ENCODE data around the gene TNFAIP8. TPM values are rescaled to one million over a fixed set of nuclear protein-coding genes. Genes with fewer than 3 reads are reported as not detected.

TNFAIP8 gene
- total RNA-seq, 1 donor from 2014 or later = 34.4 TPM

GRCh38 chr5:119359737-119360413 lies 4.1 kb downstream of the TNFAIP8 start:
- TF ChIP-seq CTCF (IDR thresholded peaks at IDR 0.05) = no peak
- TF ChIP-seq POLR2A (IDR thresholded peaks at IDR 0.05) = no peak
- no peak for TF ChIP-seq POLR2AphosphoS5 (IDR thresholded peaks at IDR 0.05; ENCODE audit: insufficient read depth in 1 of 2, low read depth in 1 of 2)
- Histone ChIP-seq H3K4me3 (no peak overlapping the region), H3K27me3 (no peaks in the 10 kb centered on the region), H3K9me3 (no peaks in the 10 kb centered on the region), H3K4me1 (peaks cover 66% of the 10 kb centered on the region), H3K27ac (no peak overlapping the region), H3K36me3 (no peaks in the 10 kb centered on the region)
- no peak for DNase-seq (ENCODE audit: extremely low spot score in 2 of 2)
- intact Hi-C loops (cut with DNase I) = no loop called here

DNA sequence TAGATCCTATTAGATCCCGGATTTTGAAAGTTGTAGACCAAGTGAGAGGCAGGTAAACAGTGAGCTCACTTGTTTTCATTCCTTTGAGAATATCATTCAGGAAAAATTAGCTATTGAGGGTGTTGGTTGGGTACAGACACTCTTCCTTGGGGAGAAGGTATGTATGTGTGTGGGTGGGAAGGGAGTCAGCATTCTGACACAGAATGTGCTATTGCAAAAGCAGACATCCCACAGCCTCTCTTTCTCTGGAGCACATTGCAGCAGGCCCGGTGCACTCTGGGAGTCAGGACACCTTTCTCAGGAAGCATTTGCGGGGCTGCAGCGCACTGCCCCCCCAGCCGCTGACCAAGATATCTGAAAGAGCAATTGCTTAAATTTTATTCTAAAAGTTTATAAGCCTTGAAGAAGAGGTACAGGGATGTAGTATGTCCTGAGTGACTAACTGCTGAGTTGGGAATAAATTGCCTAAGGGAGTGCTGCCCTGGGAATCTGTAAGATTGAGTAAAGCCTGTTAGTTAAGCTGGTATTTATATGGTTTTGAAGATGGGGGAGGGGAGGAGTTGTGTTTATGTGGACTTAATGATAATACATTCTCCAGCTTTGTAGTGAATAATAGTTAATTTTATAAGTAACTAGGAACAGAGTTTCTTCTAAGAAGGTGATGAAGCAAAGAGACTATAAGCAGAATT lies 5.2 kb downstream of the TNFAIP8 start:
- no peak for DNase-seq (ENCODE audit: extremely low spot score in 2 of 2)
- H3K4me3 ChIP-seq = no peak overlapping the region
- TF ChIP-seq POLR2A (IDR thresholded peaks at IDR 0.05) = no peak
- TF ChIP-seq CTCF (IDR thresholded peaks at IDR 0.05) = no peak
- no peak for TF ChIP-seq POLR2AphosphoS5 (IDR thresholded peaks at IDR 0.05; ENCODE audit: insufficient read depth in 1 of 2, low read depth in 1 of 2)
- peaks cover 69% of the 10 kb centered on the region for H3K4me1 ChIP-seq
- H3K27ac ChIP-seq = no peak overlapping the region
- no peaks in the 10 kb centered on the region for H3K9me3 ChIP-seq
- no peaks in the 10 kb centered on the region for H3K36me3 ChIP-seq
- intact Hi-C loops (cut with DNase I) = no loop called here
- no peaks in the 10 kb centered on the region for H3K27me3 ChIP-seq

DNA sequence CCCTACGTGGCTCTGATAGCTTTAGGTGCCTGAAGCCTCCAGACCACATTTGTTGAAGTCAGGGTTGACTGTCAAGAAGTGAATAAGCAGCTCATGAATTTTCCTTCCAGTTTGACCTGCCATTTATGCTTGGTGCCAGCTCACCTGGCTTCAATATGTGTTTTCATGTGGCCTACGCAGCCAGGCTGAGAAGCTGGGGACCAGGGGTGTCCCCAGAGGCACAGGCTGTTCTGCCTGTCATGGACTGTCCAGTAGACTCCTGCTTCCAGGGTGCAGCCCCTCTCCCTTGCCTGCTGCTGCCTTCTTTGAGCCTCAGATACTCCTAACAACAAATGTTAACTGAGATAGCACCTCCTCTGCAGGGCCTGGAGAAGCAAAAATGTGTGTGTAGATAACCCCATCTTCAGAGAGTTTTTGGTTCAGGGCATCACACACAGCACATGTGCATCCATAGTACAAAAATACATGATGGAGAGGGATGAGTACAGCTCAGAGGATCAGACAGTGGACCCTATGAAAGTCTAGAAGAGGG lies 5.8 kb downstream of the TNFAIP8 start:
- Histone ChIP-seq H3K27ac (no peak overlapping the region), H3K36me3 (no peaks in the 10 kb centered on the region), H3K27me3 (no peaks in the 10 kb centered on the region), H3K9me3 (no peaks in the 10 kb centered on the region), H3K4me3 (no peak overlapping the region), H3K4me1 (peaks cover 69% of the 10 kb centered on the region)
- no peak for TF ChIP-seq CTCF (IDR thresholded peaks at IDR 0.05)
- TF ChIP-seq POLR2A (IDR thresholded peaks at IDR 0.05) = no peak
- TF ChIP-seq POLR2AphosphoS5 (IDR thresholded peaks at IDR 0.05; ENCODE audit: insufficient read depth in 1 of 2, low read depth in 1 of 2) = no peak
- no peak for DNase-seq (ENCODE audit: extremely low spot score in 2 of 2)
- intact Hi-C loops (cut with DNase I) = no loop called here

DNA sequence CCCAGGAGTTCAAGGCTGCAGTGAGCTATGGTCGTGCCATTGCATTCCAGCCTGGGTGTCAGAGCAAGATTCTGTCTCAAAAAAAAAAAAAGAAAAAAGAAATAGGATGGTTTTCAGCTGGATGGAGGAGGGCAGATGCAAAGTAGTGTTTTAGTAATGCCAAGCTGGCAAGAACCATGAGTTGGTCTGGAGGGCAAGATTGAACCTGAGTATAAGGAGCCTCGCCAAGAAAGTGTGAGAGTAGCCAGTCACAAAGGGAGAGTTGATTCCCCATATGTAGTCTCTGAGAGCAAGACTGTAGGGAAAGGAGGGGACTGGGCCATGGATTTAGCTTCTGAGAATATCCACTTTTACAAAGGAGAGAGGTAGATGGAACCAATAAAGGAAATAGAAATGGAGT lies 6.9 kb downstream of the TNFAIP8 start:
- Histone ChIP-seq H3K9me3 (no peaks in the 10 kb centered on the region), H3K27me3 (no peaks in the 10 kb centered on the region), H3K27ac (no peak overlapping the region), H3K4me1 (peaks cover 71% of the 10 kb centered on the region), H3K36me3 (no peaks in the 10 kb centered on the region), H3K4me3 (no peak overlapping the region)
- no peak for DNase-seq (ENCODE audit: extremely low spot score in 2 of 2)
- intact Hi-C loops (cut with DNase I) = no loop called here
- TF ChIP-seq POLR2AphosphoS5 (IDR thresholded peaks at IDR 0.05; ENCODE audit: insufficient read depth in 1 of 2, low read depth in 1 of 2) (no peak), POLR2A (IDR thresholded peaks at IDR 0.05) (no peak), CTCF (IDR thresholded peaks at IDR 0.05) (no peak)

GRCh38 chr5:119363271-119363670 lies 7.5 kb downstream of the TNFAIP8 start:
- Histone ChIP-seq H3K27me3 (no peaks in the 10 kb centered on the region), H3K9me3 (no peaks in the 10 kb centered on the region), H3K4me1 (peaks cover 71% of the 10 kb centered on the region), H3K27ac (no peak overlapping the region), H3K4me3 (no peak overlapping the region), H3K36me3 (no peaks in the 10 kb centered on the region)
- DNase-seq (ENCODE audit: extremely low spot score in 2 of 2) = no peak
- intact Hi-C loops (cut with DNase I) = no loop called here
- no peak for TF ChIP-seq POLR2A (IDR thresholded peaks at IDR 0.05)
- TF ChIP-seq POLR2AphosphoS5 (IDR thresholded peaks at IDR 0.05; ENCODE audit: insufficient read depth in 1 of 2, low read depth in 1 of 2) = no peak
- TF ChIP-seq CTCF (IDR thresholded peaks at IDR 0.05) = no peak

All from vagina (tissue), 2 donors.